Measurements from ENCODE around the gene VSNL1. TPM values are rescaled to one million over a fixed set of nuclear protein-coding genes. Genes with fewer than 3 reads are reported as not detected.

VSNL1 gene
- total and polyA plus RNA-seq, 9 donors: 0.41 to 9.4 (median 2.7) TPM; not detected in 1

GRCh38 chr2:17543848-17544247, 3.4 kb downstream of the VSNL1 start:
- intact Hi-C loops (cut with DNase I): no loop called here
- DNase-seq: no peak
- no peak overlapping the region for H3K27ac ChIP-seq
- H3K4me3 ChIP-seq: no peak overlapping the region
- TF ChIP-seq POLR2A (IDR thresholded peaks at IDR 0.05) (no peak), EP300 (IDR thresholded peaks at IDR 0.05) (no peak), CTCF (IDR thresholded peaks at IDR 0.05) (no peak)
- H3K36me3 ChIP-seq: no peaks in the 10 kb centered on the region
- H3K4me1 ChIP-seq (ENCODE audit: insufficient read depth): no peaks in the 10 kb centered on the region
- no peaks in the 10 kb centered on the region for H3K9me3 ChIP-seq
- no peaks in the 10 kb centered on the region for H3K27me3 ChIP-seq

DNA sequence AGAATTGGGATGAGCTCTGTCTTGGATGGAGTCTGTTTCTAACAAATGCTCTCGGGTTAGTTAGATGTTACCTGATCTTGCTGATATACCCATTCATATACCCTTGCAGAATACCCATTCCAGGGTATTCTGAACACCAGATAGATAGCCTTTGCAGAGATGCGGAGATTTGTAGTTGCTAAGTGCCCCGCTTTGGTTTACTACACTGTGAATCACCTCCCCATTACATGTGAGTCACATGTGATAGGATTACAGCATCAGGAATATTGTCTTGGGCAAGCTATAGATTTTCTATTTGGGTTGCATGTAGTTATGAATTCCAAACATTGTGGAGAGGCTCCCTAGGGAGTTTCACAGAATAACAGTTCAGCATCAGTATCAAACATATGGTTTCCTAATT, 3.8 kb downstream of the VSNL1 start:
- H3K27ac ChIP-seq: no peak overlapping the region
- intact Hi-C loops (cut with DNase I): no loop called here
- H3K4me3 ChIP-seq: no peak overlapping the region
- WGBS, 3 donors: 90 to 94% (median 91%) methylated on average over 3 of the region's 3 CpGs
- H3K36me3 ChIP-seq: no peaks in the 10 kb centered on the region
- no peaks in the 10 kb centered on the region for H3K27me3 ChIP-seq
- TF ChIP-seq POLR2A (IDR thresholded peaks at IDR 0.05) (no peak), CTCF (IDR thresholded peaks at IDR 0.05) (no peak), EP300 (IDR thresholded peaks at IDR 0.05) (no peak)
- no peak for DNase-seq
- no peaks in the 10 kb centered on the region for H3K4me1 ChIP-seq (ENCODE audit: insufficient read depth)
- no peaks in the 10 kb centered on the region for H3K9me3 ChIP-seq

GRCh38 chr2:17545680-17546613, 5.5 kb downstream of the VSNL1 start:
- Histone ChIP-seq H3K36me3 (no peaks in the 10 kb centered on the region), H3K4me3 (no peak overlapping the region), H3K27me3 (no peaks in the 10 kb centered on the region), H3K9me3 (no peaks in the 10 kb centered on the region), H3K4me1 (ENCODE audit: insufficient read depth) (no peaks in the 10 kb centered on the region), H3K27ac (no peak overlapping the region)
- DNase-seq: no peak
- intact Hi-C loops (cut with DNase I): no loop called here
- 61 to 75% (median 68%) methylated on average over 5 of the region's 5 CpGs for WGBS, 3 donors
- TF ChIP-seq POLR2A (IDR thresholded peaks at IDR 0.05): no peak
- TF ChIP-seq EP300 (IDR thresholded peaks at IDR 0.05): no peak
- TF ChIP-seq CTCF (IDR thresholded peaks at IDR 0.05): no peak

DNA sequence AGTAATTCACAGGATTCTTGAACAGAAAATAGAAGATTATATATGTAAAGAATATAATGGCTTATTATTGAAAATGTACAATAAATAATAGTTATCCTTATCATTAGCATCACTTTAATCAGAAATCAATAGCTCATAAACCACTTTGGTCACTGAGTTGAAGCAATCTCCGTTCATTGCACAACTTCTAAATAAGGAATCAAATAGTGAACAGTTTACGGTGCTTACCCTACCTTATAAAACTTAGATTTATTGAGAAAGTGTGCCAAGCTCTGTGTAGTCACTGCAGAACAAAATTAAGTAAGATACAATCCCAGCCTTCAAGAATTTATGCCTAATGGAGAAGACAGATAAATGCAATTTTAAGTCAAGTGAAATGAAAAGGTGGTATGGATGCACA, 6.7 kb downstream of the VSNL1 start:
- no peak overlapping the region for H3K27ac ChIP-seq
- H3K36me3 ChIP-seq: no peaks in the 10 kb centered on the region
- intact Hi-C loops (cut with DNase I): no loop called here
- no peaks in the 10 kb centered on the region for H3K27me3 ChIP-seq
- no peak for TF ChIP-seq CTCF (IDR thresholded peaks at IDR 0.05)
- TF ChIP-seq POLR2A (IDR thresholded peaks at IDR 0.05): no peak
- TF ChIP-seq EP300 (IDR thresholded peaks at IDR 0.05): no peak
- H3K4me1 ChIP-seq (ENCODE audit: insufficient read depth): no peaks in the 10 kb centered on the region
- DNase-seq: no peak
- H3K4me3 ChIP-seq: no peak overlapping the region
- 88 to 91% (median 89%) methylated on average over 2 of the region's 2 CpGs for WGBS, 3 donors
- H3K9me3 ChIP-seq: no peaks in the 10 kb centered on the region
